Measurements from ENCODE around the gene ASZ1.

ASZ1 gene

DNA sequence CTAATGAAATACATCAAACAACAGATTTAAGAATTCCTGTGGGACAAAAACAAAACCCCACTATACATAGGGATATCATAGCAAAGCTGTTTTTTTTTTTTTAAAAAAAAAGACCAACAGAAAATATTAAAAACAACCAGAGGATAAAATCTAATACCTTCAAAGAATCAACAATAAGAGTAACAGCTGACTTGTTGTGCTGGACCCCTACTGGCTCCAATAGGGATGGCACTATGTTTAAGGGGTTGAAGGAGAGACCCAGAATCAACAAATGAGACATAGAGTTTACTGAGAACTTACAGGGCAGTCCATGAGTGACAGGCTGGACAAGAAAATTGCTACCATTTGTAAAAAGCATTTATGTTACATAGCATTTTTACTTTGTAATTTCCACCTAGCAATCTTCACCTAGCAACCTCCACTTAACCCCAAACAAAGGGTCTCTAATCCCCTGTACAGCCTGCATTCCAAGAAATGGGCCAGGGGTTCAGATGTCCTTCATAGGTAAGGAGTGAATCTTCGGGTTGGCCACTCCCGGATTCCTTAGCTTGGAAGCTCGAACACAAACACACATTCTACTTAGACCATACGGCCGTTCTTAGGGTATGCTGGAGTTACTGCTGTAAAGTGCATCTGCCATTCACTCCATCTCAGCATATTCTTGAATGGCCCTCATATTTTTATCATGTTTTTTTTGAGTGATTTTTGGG is 25.8 kb downstream of the ASZ1 start:
- DNase-seq (ENCODE audit: low spot score): no peak

DNA sequence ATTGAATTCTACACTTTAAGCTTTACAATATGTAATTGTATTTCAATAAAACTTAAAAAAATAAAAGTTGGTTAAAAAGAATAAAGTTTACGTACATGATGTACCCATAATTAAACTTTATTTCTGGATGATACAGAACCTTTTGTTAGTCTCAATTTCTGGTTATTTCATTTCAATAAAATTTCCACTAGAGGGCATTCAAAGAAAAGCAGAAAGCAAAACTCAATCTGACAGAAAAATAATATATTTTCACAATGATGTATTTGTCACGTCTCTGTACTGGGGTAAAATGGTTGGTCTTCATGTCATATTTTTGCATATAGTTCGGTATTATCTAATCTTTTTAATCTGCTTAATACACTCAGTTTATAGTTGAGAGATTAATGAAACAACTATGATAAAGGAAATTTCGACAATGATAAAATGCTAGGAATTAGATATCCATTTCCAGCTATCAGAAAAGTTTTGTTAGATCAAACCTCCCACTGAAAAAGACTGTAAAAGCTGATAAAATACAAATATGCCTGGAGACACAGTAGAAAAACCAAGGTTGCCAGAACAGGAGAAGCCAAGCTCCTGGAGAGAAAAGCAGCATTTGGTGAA is 27.4 kb downstream of the ASZ1 start:
- DNase-seq (ENCODE audit: low spot score): no peak

DNA sequence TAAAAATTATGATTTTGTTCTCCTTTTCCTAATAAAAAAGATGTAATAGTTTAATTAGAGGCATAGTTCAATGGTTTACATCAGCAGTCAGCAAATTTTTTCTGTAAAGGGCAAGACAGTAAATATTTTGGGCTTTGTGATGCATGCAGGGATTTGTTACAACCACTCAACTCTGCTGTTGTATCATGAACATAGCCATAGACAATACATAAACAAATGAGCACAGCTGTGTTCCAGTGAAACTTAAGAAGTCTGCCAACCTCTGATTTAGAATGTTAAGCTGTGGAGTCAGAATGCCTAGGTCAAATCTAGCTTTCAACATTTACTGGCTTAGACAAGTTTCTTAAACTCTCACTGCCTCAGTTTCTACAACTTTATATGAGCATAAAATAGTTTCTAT is 31.6 kb downstream of the ASZ1 start:
- DNase-seq (ENCODE audit: low spot score): no peak

DNA sequence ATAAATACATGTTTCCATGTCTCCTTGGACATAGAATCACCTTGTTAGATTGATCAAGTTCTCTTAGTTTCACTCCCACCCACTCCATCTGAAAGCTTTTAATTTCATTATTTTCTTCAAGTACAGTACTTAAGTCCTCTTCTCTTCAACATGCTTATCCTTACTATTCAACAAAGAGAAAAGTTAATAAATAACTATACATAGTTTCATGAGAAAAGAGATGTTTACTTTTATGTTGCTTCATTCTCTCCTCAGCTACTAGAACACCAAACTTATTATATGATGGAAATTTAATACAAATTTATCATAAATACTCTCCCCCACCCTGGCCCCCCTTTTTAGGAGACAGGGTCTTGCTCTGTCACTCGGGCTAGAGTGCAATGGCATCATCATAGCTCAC is 33.5 kb downstream of the ASZ1 start:
- no peak for DNase-seq (ENCODE audit: low spot score)

DNA sequence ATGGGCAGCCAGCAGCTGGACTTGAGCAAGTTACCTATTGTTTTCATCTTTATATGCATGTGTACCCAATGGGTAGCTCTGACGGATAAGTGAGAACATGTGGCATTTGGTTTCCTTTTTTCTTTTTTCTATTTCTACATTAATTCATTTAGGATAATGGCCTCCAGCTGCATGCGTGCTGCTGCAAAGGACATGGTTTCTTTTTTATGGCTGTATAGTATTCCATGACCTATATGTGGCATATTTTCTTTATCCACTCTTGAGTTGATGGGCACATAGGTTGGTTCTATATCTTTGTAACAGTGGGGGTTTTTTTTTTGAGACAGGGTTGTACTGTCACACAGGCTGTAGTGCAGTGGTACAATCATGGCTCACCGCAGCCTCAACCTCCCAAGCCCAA is 37.4 kb downstream of the ASZ1 start:
- DNase-seq (ENCODE audit: low spot score): no peak

DNA sequence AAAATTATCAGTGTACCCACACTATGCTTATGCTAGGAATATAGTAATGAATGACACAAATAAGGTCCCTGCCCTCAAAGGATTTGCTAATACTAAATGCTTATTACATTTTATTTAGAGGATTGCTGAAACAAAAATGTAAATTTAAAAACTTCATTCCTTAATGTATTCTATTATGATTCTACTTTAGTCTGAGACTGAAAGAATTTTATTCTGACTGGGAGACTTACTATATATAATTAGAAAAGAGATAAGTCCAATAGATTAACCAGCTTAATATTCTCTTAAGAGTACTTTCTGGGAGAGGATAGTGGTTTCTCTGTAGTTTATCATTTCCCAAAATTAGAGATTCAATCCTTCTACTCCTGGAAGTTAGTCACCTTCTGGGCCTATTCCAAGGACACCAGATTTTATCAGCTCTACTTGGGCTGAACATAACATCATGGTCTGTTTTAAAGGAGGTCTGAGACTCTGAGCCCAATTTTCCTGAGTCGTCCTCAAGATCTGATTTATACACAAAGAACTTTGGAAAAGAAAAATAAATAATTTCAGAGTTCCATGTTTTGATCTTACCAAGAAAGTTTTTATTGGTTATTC is 41.1 kb downstream of the ASZ1 start:
- DNase-seq (ENCODE audit: low spot score): no peak

DNA sequence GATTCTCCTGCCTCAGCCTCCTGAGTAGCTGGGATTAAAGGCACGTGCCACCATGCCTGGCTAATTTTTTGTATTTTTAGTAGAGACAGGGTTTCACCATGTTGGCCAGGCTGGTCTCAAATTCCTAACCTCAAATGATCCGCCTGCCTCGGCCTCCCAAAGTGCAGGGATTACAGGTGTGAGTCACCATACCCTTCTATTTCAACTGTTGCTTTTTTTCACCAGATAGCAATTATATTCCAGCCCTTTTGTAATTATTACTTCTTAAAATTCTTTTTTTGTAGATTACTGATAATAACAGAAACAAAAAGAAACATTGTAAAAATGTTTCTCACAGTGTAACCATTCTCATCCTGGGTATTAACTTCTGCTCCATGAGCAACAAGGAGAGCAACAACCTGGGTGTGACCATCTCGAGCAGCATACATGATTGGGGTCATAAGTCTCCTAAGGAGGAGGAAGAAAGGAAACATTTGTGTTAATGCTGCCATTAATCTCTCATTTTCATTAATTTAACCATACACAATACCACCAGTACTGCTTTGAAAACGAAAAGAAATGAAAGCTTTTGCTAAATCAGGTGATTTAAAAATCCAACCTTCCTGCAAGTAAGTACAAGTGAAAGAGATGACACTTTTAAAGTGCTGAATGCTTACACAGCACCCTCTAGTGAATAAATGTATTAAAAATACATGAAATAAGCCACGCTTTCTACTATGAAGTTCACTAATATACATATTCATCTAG is 41.8 kb downstream of the ASZ1 start:
- DNase-seq (ENCODE audit: low spot score): no peak

DNA sequence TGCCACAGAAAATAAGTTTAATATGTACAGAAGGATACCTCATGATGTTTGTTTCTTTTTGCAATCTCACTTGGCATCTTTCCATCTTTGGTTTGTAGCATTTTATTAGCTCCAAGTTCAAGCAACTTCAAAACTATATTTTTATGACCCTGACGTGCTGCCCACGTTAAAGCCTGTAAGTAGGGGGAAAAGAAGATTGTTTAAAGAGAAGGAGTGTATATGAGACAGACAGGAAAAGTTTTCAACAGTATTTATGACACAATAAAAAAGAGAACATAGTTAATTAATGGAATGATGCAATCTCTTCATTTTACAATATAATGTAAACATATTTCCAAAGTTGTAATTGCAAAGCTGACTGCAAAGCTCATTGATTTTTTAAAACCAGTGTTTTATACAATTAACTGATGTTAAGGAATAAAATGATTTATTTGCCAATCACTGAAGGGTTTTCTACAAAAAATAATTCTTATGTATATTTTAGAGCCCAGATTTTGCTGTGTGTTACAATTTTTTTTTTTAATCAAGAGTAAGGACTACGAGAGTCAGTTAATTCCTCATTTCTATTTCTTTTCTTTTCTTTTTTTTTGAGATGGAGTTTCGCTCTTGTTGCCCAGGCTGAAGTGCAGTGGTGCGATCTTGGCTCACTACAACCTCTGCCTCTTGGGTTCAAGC is 42.5 kb downstream of the ASZ1 start:
- no peak for DNase-seq (ENCODE audit: low spot score)

DNA sequence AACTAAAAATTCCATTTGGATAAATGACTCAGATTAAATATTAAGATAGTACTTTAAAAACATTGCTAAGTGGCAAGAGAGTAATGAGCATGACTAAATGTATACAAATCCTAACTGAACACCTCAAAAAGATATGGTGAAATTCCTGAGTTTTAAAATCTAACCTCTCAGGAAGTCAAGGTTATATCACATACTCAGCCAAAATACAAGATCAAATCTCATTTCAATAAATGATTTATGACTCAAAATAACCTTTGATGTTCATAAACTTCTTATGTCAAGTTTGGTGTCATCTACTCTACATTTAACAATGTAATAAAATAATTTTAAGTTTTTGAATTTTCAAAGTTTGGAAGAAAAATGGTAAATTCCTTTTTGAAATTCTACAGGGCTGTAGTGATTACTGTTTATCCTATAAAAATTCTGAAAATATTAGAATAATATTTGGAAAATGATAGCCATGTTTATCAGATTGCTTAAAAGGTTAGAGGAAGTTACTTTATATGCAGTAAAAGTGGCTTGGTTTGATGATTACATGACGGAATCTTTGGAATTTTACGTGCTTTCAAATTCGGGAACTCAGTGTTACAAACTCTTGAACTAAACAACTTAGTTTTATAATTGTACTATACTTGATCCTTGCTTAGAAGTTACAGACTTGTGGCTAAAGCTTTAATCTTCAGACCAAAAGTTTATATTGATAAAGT is 43.7 kb downstream of the ASZ1 start:
- DNase-seq (ENCODE audit: low spot score): no peak

DNA sequence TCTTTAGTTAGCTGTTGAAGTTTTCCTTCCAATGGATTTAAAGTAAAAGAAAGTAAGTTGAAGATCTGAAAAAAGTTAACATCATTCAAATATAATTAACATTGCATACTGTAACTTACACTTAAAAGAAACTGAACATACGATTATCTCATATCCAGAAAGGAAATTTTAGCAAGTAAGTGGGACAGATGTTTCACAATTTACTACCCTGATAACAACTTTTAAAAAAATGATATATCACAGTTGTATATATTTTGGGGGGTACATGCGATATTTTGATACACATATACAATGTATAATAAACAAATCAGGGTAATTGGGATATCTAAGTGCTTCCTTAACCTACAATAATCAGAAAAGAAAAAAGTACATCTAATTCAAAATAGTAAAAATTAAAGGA is 44.2 kb downstream of the ASZ1 start:
- DNase-seq (ENCODE audit: low spot score): no peak

DNA sequence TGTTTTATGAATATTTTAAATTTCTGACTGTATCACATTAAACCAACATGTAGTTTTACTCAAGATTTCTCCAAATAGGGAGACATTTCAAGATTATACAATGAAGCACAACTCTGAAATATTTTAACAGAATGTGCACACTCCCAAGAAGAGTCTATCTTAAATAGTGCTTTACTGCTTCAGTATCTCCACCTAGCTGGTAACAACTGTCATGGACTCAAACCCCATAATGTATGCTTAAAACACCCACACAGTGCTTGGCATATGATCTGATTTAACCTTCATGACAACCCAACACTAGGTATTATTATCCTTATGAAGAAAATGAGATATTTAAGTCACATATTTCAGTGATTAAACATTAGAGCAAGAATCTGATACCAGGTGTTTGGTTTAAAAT is 45.9 kb downstream of the ASZ1 start:
- DNase-seq (ENCODE audit: low spot score): no peak

DNA sequence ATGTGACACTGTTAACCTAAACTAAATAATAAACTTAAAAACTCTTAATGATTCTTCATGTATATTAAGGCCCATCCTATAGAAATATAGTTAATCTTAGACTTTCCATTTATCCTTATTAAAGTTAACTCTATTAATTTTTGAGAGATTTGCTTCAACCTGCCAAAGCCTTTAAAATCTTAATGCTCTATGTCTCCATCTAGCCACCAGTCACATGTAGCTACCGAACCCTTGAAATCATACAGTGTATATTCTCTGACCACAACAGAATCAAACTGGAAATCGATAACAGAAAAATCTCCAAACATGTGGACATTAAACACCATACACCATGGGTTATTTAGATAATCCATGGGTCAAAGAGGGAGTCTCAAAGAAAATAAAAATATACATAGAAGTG is 51.9 kb downstream of the ASZ1 start:
- DNase-seq (ENCODE audit: low spot score): no peak

DNA sequence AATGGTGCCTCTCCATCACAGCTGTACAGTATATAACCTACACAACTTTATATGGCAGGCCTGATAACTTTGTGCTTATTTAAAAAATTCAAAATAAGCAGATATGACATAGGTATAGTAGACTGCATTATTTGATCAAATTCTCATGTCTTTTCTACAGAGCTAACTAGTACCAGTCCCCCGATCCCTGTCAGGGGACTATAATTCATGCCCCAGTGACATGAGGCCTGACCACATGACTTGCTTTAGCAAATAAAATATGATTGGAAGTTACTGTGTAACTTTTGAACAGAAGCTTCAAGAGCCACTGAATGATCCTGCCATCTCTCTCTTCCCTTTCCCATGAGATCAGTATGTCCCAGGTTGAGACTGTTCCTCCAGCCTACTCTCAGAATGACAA is 55.2 kb downstream of the ASZ1 start:
- no peak for DNase-seq (ENCODE audit: low spot score)

DNA sequence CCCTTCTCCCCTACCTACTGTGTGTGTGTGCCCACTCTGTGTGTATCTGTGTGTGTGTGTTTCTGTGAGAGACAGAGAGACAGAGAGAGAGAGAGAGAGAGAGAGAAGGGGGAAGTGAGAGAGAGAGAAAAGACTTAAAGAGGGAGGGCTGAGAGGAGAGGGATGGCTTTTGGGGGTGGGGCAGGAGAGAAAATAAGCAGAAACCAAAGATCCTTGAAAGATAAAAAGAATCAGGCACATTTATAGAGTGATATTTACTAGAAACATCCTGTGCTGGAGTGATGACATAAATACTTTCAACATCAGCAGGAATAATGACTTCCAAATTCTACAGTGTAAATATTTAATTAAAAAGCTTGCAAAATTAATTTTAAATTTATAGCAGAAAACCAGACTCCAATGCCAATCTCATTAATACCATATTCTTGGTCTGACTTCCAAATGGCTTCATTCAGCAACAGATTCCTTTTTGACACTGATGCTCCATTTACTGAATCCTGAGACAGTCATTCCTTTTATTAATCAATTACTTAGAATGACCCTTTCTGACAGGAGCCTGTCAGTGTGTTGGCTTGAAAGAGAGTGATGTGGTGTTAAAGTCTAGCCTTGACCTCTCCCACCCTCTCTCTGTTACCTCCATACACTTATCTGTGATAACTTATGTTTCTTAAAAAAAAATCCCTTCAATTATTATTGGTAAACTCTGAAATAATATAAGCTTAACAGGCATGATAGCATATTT is 62.8 kb downstream of the ASZ1 start:
- DNase-seq (ENCODE audit: low spot score): no peak

DNA sequence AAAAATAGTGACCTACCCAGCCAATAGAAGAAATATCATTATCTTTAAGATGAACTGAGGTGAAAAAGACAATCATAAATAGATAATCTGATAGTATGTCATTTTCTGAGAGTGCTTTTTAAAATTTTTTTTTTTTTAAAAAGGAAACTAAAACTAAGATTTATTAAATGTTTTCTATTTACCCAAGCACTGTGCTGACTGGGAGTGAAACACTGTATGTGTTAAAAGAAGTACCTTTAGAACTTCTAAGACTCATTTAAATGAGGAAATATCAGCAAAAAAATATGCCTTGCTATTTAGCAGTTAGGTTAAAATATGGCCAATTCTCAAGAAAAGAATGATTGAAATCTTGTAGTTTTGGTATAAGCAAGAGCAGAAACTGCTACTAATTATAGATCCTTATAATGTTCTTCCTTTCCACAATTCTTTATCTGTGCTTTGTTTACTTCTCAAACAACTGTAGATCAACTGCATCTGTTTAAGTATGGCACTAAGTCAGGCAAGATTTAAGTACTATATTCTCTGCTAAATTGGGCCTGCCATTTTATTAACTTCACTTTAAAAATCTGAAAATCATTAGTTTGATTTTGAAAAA is 64.9 kb downstream of the ASZ1 start:
- no peak for DNase-seq (ENCODE audit: low spot score)

DNA sequence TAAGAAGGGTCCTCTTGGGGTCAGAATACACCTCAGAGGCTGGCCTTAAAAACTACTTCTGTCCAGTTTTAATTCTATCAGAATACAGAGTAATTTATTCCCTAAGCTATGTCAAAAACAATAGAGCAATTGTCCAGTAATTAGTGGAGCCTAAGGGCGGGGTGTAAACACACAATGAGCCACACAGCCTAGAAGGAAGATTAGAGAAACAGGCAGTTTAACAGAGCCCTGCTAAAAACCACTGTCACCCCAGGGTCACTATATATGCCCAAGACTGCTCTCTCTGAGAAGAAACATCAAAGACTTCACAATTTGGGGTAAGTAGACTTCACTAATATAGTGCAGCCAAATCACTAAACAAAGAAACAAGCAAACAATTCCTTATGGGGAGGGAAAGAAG is 77.3 kb downstream of the ASZ1 start:
- no peak for DNase-seq (ENCODE audit: low spot score)

DNA sequence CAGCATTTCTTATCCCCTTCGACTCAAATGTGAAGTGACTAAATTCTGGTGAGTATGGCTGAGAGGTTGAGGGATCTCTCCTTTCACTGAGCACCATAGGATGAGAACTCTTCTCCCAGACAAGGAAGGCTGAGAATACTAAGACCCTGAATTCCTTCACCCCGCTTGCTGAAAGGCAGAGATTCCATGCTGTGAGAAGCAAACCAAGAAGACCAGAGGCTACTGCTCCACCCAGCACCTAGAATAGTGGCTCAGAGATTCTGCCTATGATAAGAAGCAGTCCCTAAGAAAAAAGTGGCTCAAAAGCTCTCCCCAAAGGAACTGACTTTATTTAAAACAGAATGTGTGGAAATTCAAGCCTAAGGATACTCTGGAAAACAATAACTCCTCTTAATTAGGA is 77.7 kb downstream of the ASZ1 start:
- no peak for DNase-seq (ENCODE audit: low spot score)

DNA sequence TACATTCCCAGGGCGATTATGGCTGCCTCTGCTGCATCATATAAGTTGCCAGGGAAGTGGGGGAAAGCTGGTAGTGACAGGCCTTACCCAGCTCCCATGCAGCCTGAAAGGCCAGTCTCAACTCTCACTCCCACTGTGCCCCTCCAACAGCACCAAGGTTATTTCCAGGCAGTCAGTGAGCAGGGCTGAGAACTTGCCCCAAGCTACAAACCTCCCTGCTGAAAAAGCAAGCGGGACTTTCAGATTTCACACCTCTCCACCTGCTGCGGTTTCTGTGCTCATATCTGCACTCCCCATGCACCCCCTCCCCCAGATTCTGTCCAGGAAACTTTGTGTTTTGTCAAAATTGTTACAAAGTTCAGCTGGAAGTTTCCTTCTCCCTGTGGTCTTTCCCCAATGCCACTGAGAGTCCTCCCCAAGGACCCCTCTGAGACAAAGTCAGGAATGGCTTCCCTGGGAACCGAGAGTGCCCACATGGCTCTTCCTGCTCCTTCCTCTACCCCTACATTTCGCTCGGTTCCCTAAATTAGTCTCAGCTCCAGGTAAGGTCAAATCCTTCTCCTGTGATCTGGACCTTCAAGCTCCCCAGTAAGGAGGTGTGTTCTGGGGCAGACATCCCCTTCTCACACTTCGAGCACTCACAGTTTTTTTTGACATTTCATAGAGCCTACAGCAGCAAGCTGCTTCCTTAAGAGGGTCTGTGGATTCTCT is 79.2 kb downstream of the ASZ1 start:
- no peak for DNase-seq (ENCODE audit: low spot score)

DNA sequence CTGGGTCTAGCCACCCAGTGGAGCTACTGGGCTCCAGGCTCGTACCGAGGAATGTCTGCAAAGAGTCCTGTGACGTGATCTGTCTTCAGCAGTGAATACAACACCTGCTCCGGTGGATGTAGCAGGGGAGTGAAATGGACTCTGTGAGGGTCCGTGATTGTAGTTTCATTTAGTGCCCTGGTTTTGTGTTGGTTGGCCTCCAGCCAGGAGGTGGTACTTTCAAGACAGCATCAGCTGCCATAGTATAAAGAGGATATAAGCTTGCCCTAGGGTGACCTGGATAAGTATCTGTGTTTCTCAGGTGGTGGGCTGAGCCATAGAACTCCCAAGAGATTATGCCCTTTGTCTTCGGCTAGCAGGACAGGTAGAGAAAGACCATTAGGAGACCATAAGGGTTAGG is 79.8 kb downstream of the ASZ1 start:
- no peak for DNase-seq (ENCODE audit: low spot score)

DNA sequence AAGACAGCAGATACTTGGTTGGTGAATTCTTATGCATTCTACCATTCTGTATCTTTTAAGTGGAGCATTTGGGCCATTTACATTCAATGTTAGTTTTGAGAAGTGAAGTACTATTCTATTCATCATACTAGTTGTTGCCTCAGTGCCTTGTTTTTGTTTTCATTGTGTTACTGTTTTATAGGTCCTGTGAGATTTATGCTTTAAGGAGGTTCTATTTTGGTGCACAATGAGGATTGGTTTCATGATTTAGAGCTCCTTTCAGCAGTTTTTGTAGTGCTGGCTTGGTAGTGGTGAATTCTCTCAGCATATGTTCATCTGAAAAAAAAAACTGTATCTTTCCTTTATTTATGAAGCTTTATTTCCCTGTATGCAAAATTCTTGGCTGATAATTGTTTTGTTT is 81.1 kb downstream of the ASZ1 start:
- DNase-seq (ENCODE audit: low spot score): no peak

All from left forelimb (tissue), 1 donor.